Measurements from ENCODE around the gene SUN2. TPM values are rescaled to one million over a fixed set of nuclear protein-coding genes. Genes with fewer than 3 reads are reported as not detected.

The SUN2 gene
- total RNA-seq, 1 experiment from 2014 or later = 23.3 TPM

GRCh38 chr22:38725900-38726655 is 29.7 kb downstream of the SUN2 start:
- no peak overlapping the region for H3K9ac ChIP-seq (ENCODE audit: low read length)
- H3K9me2 ChIP-seq (replicated peaks; ENCODE audit: insufficient read depth, low read length) = no peaks in the 10 kb centered on the region
- no peak overlapping the region for H3K27ac ChIP-seq (ENCODE audit: low read length)
- H3K4me3 ChIP-seq (ENCODE audit: low read length) = no peak overlapping the region
- H3K79me2 ChIP-seq (ENCODE audit: low read length) = no peaks in the 10 kb centered on the region
- peaks cover 28% of the 10 kb centered on the region for H3K36me3 ChIP-seq (ENCODE audit: insufficient read depth, low read length)
- no peaks in the 10 kb centered on the region for H3K27me3 ChIP-seq (ENCODE audit: low read length)
- H3K9me3 ChIP-seq (ENCODE audit: low read length) = no peaks in the 10 kb centered on the region
- H3K4me2 ChIP-seq (ENCODE audit: low read depth, low read length, poor library complexity, severe bottlenecking) = no peak overlapping the region
- no peak for DNase-seq
- no peaks in the 10 kb centered on the region for H3K4me1 ChIP-seq (ENCODE audit: low read length)
- H4K20me1 ChIP-seq (ENCODE audit: insufficient read depth, low read depth, low read length) = peaks cover 8% of the 10 kb centered on the region; the same call in 1 of the 2 replicates
- no peak overlapping the region for H2AFZ ChIP-seq (ENCODE audit: low read length)

GRCh38 chr22:38724926-38725571 is 30.7 kb downstream of the SUN2 start:
- Histone ChIP-seq H3K79me2 (ENCODE audit: low read length) (no peaks in the 10 kb centered on the region), H3K4me3 (ENCODE audit: low read length) (no peak overlapping the region), H4K20me1 (ENCODE audit: insufficient read depth, low read depth, low read length) (peaks cover 8% of the 10 kb centered on the region; the same call in 1 of the 2 replicates), H3K27ac (ENCODE audit: low read length) (no peak overlapping the region), H3K4me1 (ENCODE audit: low read length) (no peaks in the 10 kb centered on the region), H3K9me3 (ENCODE audit: low read length) (no peaks in the 10 kb centered on the region), H2AFZ (ENCODE audit: low read length) (no peak overlapping the region), H3K9ac (ENCODE audit: low read length) (no peak overlapping the region), H3K36me3 (ENCODE audit: insufficient read depth, low read length) (peaks cover 30% of the 10 kb centered on the region), H3K4me2 (ENCODE audit: low read depth, low read length, poor library complexity, severe bottlenecking) (no peak overlapping the region), H3K9me2 (replicated peaks; ENCODE audit: insufficient read depth, low read length) (no peaks in the 10 kb centered on the region), H3K27me3 (ENCODE audit: low read length) (no peaks in the 10 kb centered on the region)
- DNase-seq = peak; percentile 82

GRCh38 chr22:38724176-38724575 is 31.6 kb downstream of the SUN2 start:
- Histone ChIP-seq H3K9me3 (ENCODE audit: low read length) (no peaks in the 10 kb centered on the region), H3K9me2 (replicated peaks; ENCODE audit: insufficient read depth, low read length) (no peaks in the 10 kb centered on the region), H4K20me1 (ENCODE audit: insufficient read depth, low read depth, low read length) (peaks cover 8% of the 10 kb centered on the region; the same call in 1 of the 2 replicates), H3K4me3 (ENCODE audit: low read length) (no peak overlapping the region), H3K27ac (ENCODE audit: low read length) (no peak overlapping the region), H3K9ac (ENCODE audit: low read length) (no peak overlapping the region), H3K4me2 (ENCODE audit: low read depth, low read length, poor library complexity, severe bottlenecking) (no peak overlapping the region), H2AFZ (ENCODE audit: low read length) (no peak overlapping the region), H3K4me1 (ENCODE audit: low read length) (no peaks in the 10 kb centered on the region), H3K79me2 (ENCODE audit: low read length) (0 out of 2 replicates have a peak, but pooled peaks cover 3% of the 10 kb centered on the region), H3K27me3 (ENCODE audit: low read length) (no peaks in the 10 kb centered on the region), H3K36me3 (ENCODE audit: insufficient read depth, low read length) (peaks cover 30% of the 10 kb centered on the region)
- DNase-seq = no peak

- no peak for DNase-seq
- Histone ChIP-seq H3K27ac (ENCODE audit: low read length) (no peak overlapping the region), H3K36me3 (ENCODE audit: insufficient read depth, low read length) (peaks cover 33% of the 10 kb centered on the region; the same call in 1 of the 2 replicates), H2AFZ (ENCODE audit: low read length) (no peak overlapping the region), H3K4me2 (ENCODE audit: low read depth, low read length, poor library complexity, severe bottlenecking) (no peak overlapping the region), H3K4me1 (ENCODE audit: low read length) (no peaks in the 10 kb centered on the region), H3K9me3 (ENCODE audit: low read length) (no peaks in the 10 kb centered on the region), H3K9ac (ENCODE audit: low read length) (no peak overlapping the region), H4K20me1 (ENCODE audit: insufficient read depth, low read depth, low read length) (peaks cover 8% of the 10 kb centered on the region; the same call in 1 of the 2 replicates), H3K79me2 (ENCODE audit: low read length) (peaks cover 12% of the 10 kb centered on the region; the same call in 1 of the 2 replicates), H3K4me3 (ENCODE audit: low read length) (no peak overlapping the region), H3K9me2 (replicated peaks; ENCODE audit: insufficient read depth, low read length) (no peaks in the 10 kb centered on the region), H3K27me3 (ENCODE audit: low read length) (no peaks in the 10 kb centered on the region)
Observed at GRCh38 chr22:38721551-38721950, 34.2 kb downstream of the SUN2 start.

GRCh38 chr22:38720350-38720749 is 35.4 kb downstream of the SUN2 start:
- H3K4me3 ChIP-seq (ENCODE audit: low read length) = no peak overlapping the region
- peaks cover 12% of the 10 kb centered on the region; the same call in 1 of the 2 replicates for H4K20me1 ChIP-seq (ENCODE audit: insufficient read depth, low read depth, low read length)
- H3K79me2 ChIP-seq (ENCODE audit: low read length) = peaks cover 20% of the 10 kb centered on the region
- no peak for DNase-seq
- H3K9me3 ChIP-seq (ENCODE audit: low read length) = no peaks in the 10 kb centered on the region
- H3K27ac ChIP-seq (ENCODE audit: low read length) = no peak overlapping the region
- H2AFZ ChIP-seq (ENCODE audit: low read length) = no peak overlapping the region
- H3K36me3 ChIP-seq (ENCODE audit: insufficient read depth, low read length) = peaks cover 39% of the 10 kb centered on the region
- H3K27me3 ChIP-seq (ENCODE audit: low read length) = no peaks in the 10 kb centered on the region
- H3K4me1 ChIP-seq (ENCODE audit: low read length) = no peaks in the 10 kb centered on the region
- H3K9ac ChIP-seq (ENCODE audit: low read length) = no peak overlapping the region
- H3K4me2 ChIP-seq (ENCODE audit: low read depth, low read length, poor library complexity, severe bottlenecking) = no peak overlapping the region
- no peaks in the 10 kb centered on the region for H3K9me2 ChIP-seq (replicated peaks; ENCODE audit: insufficient read depth, low read length)

- H3K27me3 ChIP-seq (ENCODE audit: low read length) = no peaks in the 10 kb centered on the region
- peaks cover 31% of the 10 kb centered on the region for H3K79me2 ChIP-seq (ENCODE audit: low read length)
- H3K36me3 ChIP-seq (ENCODE audit: insufficient read depth, low read length) = peaks cover 35% of the 10 kb centered on the region
- H3K4me1 ChIP-seq (ENCODE audit: low read length) = no peaks in the 10 kb centered on the region
- no peak overlapping the region for H3K9ac ChIP-seq (ENCODE audit: low read length)
- H4K20me1 ChIP-seq (ENCODE audit: insufficient read depth, low read depth, low read length) = peaks cover 17% of the 10 kb centered on the region; the same call in 1 of the 2 replicates
- no peak overlapping the region for H2AFZ ChIP-seq (ENCODE audit: low read length)
- no peak overlapping the region for H3K4me2 ChIP-seq (ENCODE audit: low read depth, low read length, poor library complexity, severe bottlenecking)
- no peak overlapping the region for H3K4me3 ChIP-seq (ENCODE audit: low read length)
- no peak overlapping the region for H3K27ac ChIP-seq (ENCODE audit: low read length)
- DNase-seq = no peak
- no peaks in the 10 kb centered on the region for H3K9me2 ChIP-seq (replicated peaks; ENCODE audit: insufficient read depth, low read length)
- no peaks in the 10 kb centered on the region for H3K9me3 ChIP-seq (ENCODE audit: low read length)
Observed at GRCh38 chr22:38719196-38719595, 36.6 kb downstream of the SUN2 start.

GRCh38 chr22:38718414-38718813 is 37.4 kb downstream of the SUN2 start:
- Histone ChIP-seq H3K9me2 (replicated peaks; ENCODE audit: insufficient read depth, low read length) (no peaks in the 10 kb centered on the region), H3K4me1 (ENCODE audit: low read length) (no peaks in the 10 kb centered on the region), H3K27ac (ENCODE audit: low read length) (no peak overlapping the region), H3K27me3 (ENCODE audit: low read length) (no peaks in the 10 kb centered on the region), H3K4me3 (ENCODE audit: low read length) (no peak overlapping the region), H3K79me2 (ENCODE audit: low read length) (peaks cover 37% of the 10 kb centered on the region), H3K36me3 (ENCODE audit: insufficient read depth, low read length) (peaks cover 29% of the 10 kb centered on the region), H3K9me3 (ENCODE audit: low read length) (no peaks in the 10 kb centered on the region), H3K4me2 (ENCODE audit: low read depth, low read length, poor library complexity, severe bottlenecking) (no peak overlapping the region), H4K20me1 (ENCODE audit: insufficient read depth, low read depth, low read length) (peaks cover 21% of the 10 kb centered on the region; the same call in 1 of the 2 replicates), H2AFZ (ENCODE audit: low read length) (no peak overlapping the region), H3K9ac (ENCODE audit: low read length) (no peak overlapping the region)
- DNase-seq = no peak

- H3K4me2 ChIP-seq (ENCODE audit: low read depth, low read length, poor library complexity, severe bottlenecking) = no peak overlapping the region
- peaks cover 21% of the 10 kb centered on the region for H3K36me3 ChIP-seq (ENCODE audit: insufficient read depth, low read length)
- peaks cover 28% of the 10 kb centered on the region; the same call in 1 of the 2 replicates for H4K20me1 ChIP-seq (ENCODE audit: insufficient read depth, low read depth, low read length)
- no peak overlapping the region for H2AFZ ChIP-seq (ENCODE audit: low read length)
- H3K27me3 ChIP-seq (ENCODE audit: low read length) = no peaks in the 10 kb centered on the region
- DNase-seq = no peak
- H3K27ac ChIP-seq (ENCODE audit: low read length) = no peak overlapping the region
- H3K79me2 ChIP-seq (ENCODE audit: low read length) = peaks cover 49% of the 10 kb centered on the region
- no peaks in the 10 kb centered on the region for H3K9me2 ChIP-seq (replicated peaks; ENCODE audit: insufficient read depth, low read length)
- H3K9me3 ChIP-seq (ENCODE audit: low read length) = no peaks in the 10 kb centered on the region
- H3K4me1 ChIP-seq (ENCODE audit: low read length) = no peaks in the 10 kb centered on the region
- no peak overlapping the region for H3K4me3 ChIP-seq (ENCODE audit: low read length)
- no peak overlapping the region for H3K9ac ChIP-seq (ENCODE audit: low read length)
Observed at GRCh38 chr22:38717244-38717643, 38.6 kb downstream of the SUN2 start.
